Measurements from ENCODE around the gene DSCAM.

GRCh38 chr21:40641042-40641441 lies 205.9 kb downstream of the DSCAM start:
- TF ChIP-seq CTCF (IDR thresholded peaks at IDR 0.05), result no peak
- TF ChIP-seq EZH2 (IDR thresholded peaks at IDR 0.05; ENCODE audit: borderline replicate concordance, insufficient read depth, low read depth, low read length, poor library complexity, severe bottlenecking), result no peak
